Karpas-422 (cell line): ENCODE results near the gene CORO7. TPM values are rescaled to one million over a fixed set of nuclear protein-coding genes. Genes with fewer than 3 reads are reported as not detected.

Experiments used
- DNase-seq: peaks from one replicate; pipeline ENCODE4 v3.0.0-alpha.2; 2015
- H2AFZ ChIP-seq: fragments of 200-600 bp; sonication (generic); 2 replicates; pipeline ENCODE4 v1.6.1; 2014; ENCODE audit warnings: antibody characterized with exemption, low read length, mixed read lengths
- H3K27ac ChIP-seq: fragments of 200-600 bp; sonication (generic); 2 replicates; pipeline ENCODE4 v1.5.1; 2014; ENCODE audit warnings: mild to moderate bottlenecking, low read length, moderate library complexity
- H3K27me3 ChIP-seq: fragments of 200-600 bp; sonication (generic); 2 replicates; pipeline ENCODE4 v1.6.1; 2014; ENCODE audit warnings: low read length, mixed read lengths
- H3K36me3 ChIP-seq: fragments of 200-600 bp; sonication (generic); 2 replicates; pipeline ENCODE4 v1.6.1; 2014; ENCODE audit warnings: low read length, mixed read lengths; ENCODE audit not compliant: insufficient read depth
- H3K4me1 ChIP-seq: fragments of 200-600 bp; sonication (generic); 2 replicates; pipeline ENCODE4 v1.6.1; 2014; ENCODE audit warnings: mild to moderate bottlenecking, low read length, mixed read lengths
- H3K4me2 ChIP-seq: fragments of 200-600 bp; sonication (generic); 2 replicates; pipeline ENCODE4 v1.6.1; 2014; ENCODE audit warnings: low read length, low read depth, mild to moderate bottlenecking; ENCODE audit not compliant: poor library complexity, severe bottlenecking
- H3K4me3 ChIP-seq: fragments of 200-600 bp; sonication (generic); 2 replicates; pipeline ENCODE4 v1.5.1; 2014; ENCODE audit warnings: mild to moderate bottlenecking, antibody characterized with exemption, low read length, mixed read lengths
- H3K79me2 ChIP-seq: fragments of 200-600 bp; sonication (generic); 2 replicates; pipeline ENCODE4 v1.6.1; 2014; ENCODE audit warnings: mild to moderate bottlenecking, low read length, mixed read lengths
- H3K9ac ChIP-seq: fragments of 200-600 bp; sonication (generic); 2 replicates; pipeline ENCODE4 v1.6.0; 2014; ENCODE audit warnings: low read length
- H3K9me2 ChIP-seq: fragments of 200-600 bp; sonication (generic), shearing (Covaris generic); replicated peaks from 2 replicates; pipeline ENCODE4 v1.6.0; 2014; ENCODE audit warnings: mild to moderate bottlenecking, low read length, moderate library complexity; ENCODE audit not compliant: insufficient read depth
- H3K9me3 ChIP-seq: fragments of 300-700, 200-600 bp; sonication (generic); 2 replicates; pipeline ENCODE4 v1.6.1; 2014; ENCODE audit warnings: low read length, mixed read lengths
- H4K20me1 ChIP-seq: fragments of 200-600 bp; sonication (generic); 2 replicates; pipeline ENCODE4 v1.6.1; 2014; ENCODE audit warnings: mild to moderate bottlenecking, antibody characterized with exemption, low read length, low read depth; ENCODE audit not compliant: insufficient read depth
- total RNA-seq: library from RNA; depleted of rRNA; stranded (reverse); fragments of >200 nt; shearing (Covaris generic); gene quantifications from 2 replicates; pipeline ENCODE4 v1.2.3, GENCODE V29; 2014; ENCODE audit warnings: low replicate concordance

CORO7 gene
- total RNA-seq, 1 experiment from 2014 or later = 46.2 TPM

- H3K9me3 ChIP-seq = no peaks in the 10 kb centered on the region
- H3K4me1 ChIP-seq = no peaks in the 10 kb centered on the region
- H3K36me3 ChIP-seq = peaks cover 16% of the 10 kb centered on the region
- H3K27ac ChIP-seq = no peak overlapping the region
- no peak overlapping the region for H3K4me3 ChIP-seq
- peaks cover 4% of the 10 kb centered on the region; the same call in 1 of the 2 replicates for H4K20me1 ChIP-seq
- no peak for DNase-seq
- no peaks in the 10 kb centered on the region for H3K79me2 ChIP-seq
- no peaks in the 10 kb centered on the region for H3K27me3 ChIP-seq
- H2AFZ ChIP-seq = no peak overlapping the region
- H3K9me2 ChIP-seq = no peaks in the 10 kb centered on the region
- no peak overlapping the region for H3K9ac ChIP-seq
- H3K4me2 ChIP-seq = no peak overlapping the region
Observed at GRCh38 chr16:4450931-4451519, 34.6 kb upstream of the CORO7 start.

DNA sequence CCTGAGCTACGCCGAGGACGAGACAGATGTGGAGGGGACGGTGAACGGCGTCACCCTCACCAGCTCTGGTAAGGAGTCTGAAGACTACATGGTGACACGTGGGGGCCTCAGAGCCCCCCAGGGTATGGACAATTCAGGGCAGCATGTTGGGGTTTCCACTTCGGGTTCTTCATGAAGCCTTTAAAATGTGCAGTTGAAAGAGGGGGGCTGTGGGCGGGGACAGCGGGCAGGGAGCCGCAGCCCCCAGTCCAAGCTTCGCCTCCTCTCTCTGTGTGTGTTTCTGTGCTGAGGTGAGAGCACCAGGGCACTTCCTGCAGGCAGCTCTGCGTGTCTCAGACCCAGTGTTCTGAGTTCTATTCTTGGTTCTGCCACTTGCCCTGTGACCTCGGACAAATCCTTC, 34.0 kb upstream of the CORO7 start:
- H3K4me3 ChIP-seq = no peak overlapping the region
- H3K9me2 ChIP-seq = no peaks in the 10 kb centered on the region
- no peak overlapping the region for H3K27ac ChIP-seq
- peaks cover 4% of the 10 kb centered on the region; the same call in 1 of the 2 replicates for H4K20me1 ChIP-seq
- H3K27me3 ChIP-seq = no peaks in the 10 kb centered on the region
- H3K9me3 ChIP-seq = no peaks in the 10 kb centered on the region
- DNase-seq = no peak
- no peak overlapping the region for H2AFZ ChIP-seq
- H3K79me2 ChIP-seq = no peaks in the 10 kb centered on the region
- H3K9ac ChIP-seq = no peak overlapping the region
- H3K4me1 ChIP-seq = no peaks in the 10 kb centered on the region
- H3K36me3 ChIP-seq = peaks cover 16% of the 10 kb centered on the region
- H3K4me2 ChIP-seq = no peak overlapping the region

- Histone ChIP-seq H3K4me1 (peaks cover 8% of the 10 kb centered on the region), H3K4me3 (no peak overlapping the region), H3K9me2 (no peaks in the 10 kb centered on the region), H2AFZ (no peak overlapping the region), H4K20me1 (no peaks in the 10 kb centered on the region), H3K27me3 (no peaks in the 10 kb centered on the region), H3K4me2 (no peak overlapping the region), H3K9me3 (no peaks in the 10 kb centered on the region), H3K36me3 (peaks cover 35% of the 10 kb centered on the region), H3K79me2 (no peaks in the 10 kb centered on the region), H3K27ac (no peak overlapping the region), H3K9ac (no peak overlapping the region)
- DNase-seq = no peak
Observed at GRCh38 chr16:4443986-4444385, 27.6 kb upstream of the CORO7 start.

DNA sequence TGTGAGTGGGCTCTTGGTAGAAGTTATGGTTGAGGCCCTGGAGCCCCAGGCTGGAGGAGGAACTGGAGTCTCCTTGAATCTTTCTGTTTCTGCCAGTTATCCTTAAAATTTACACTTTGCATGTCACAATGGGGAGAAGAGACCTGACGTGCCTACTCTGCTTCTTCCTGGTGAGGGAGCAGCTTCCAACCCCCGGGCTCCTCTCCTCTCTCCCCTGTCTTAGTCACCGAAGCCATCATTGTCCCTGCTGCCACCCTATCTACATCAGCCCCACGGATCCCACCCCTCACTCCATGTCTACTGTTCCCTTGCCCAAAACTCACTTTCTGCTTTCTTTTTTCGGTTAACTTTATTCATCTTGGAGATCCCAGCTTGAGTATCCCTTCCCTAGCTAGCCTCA, 26.9 kb upstream of the CORO7 start:
- peaks cover 35% of the 10 kb centered on the region for H3K36me3 ChIP-seq
- DNase-seq = no peak
- no peak overlapping the region for H3K27ac ChIP-seq
- H3K9ac ChIP-seq = no peak overlapping the region
- peaks cover 8% of the 10 kb centered on the region for H3K4me1 ChIP-seq
- no peak overlapping the region for H3K4me2 ChIP-seq
- no peak overlapping the region for H3K4me3 ChIP-seq
- no peaks in the 10 kb centered on the region for H3K27me3 ChIP-seq
- no peaks in the 10 kb centered on the region for H3K9me3 ChIP-seq
- H4K20me1 ChIP-seq = no peaks in the 10 kb centered on the region
- no peaks in the 10 kb centered on the region for H3K79me2 ChIP-seq
- no peak overlapping the region for H2AFZ ChIP-seq
- H3K9me2 ChIP-seq = no peaks in the 10 kb centered on the region

DNA sequence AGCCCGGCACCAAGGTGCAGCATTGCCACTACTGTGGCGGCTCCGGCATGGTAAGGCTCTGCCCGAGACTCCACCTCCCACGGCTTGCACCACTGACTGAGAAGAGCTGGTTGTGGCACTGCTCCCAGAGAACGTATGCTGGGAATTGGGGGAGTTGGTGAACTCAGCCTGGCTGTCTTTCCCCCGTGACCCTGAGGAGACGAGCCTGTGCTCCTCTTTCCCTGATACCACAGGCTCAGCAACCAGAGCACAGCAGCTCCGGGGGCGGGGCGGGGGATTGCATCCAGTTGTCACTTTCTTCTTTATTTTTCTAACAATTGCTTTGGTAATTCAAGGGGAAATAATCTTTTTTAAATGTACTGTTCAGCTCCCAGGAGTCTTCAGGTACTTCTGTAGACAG, 26.0 kb upstream of the CORO7 start:
- Histone ChIP-seq H3K27me3 (no peaks in the 10 kb centered on the region), H3K4me2 (no peak overlapping the region), H3K9ac (no peak overlapping the region), H3K79me2 (no peaks in the 10 kb centered on the region), H3K4me3 (no peak overlapping the region), H3K9me3 (no peaks in the 10 kb centered on the region), H3K27ac (no peak overlapping the region), H3K9me2 (no peaks in the 10 kb centered on the region), H2AFZ (no peak overlapping the region), H3K36me3 (peaks cover 38% of the 10 kb centered on the region), H3K4me1 (peaks cover 8% of the 10 kb centered on the region), H4K20me1 (no peaks in the 10 kb centered on the region)
- no peak for DNase-seq

DNA sequence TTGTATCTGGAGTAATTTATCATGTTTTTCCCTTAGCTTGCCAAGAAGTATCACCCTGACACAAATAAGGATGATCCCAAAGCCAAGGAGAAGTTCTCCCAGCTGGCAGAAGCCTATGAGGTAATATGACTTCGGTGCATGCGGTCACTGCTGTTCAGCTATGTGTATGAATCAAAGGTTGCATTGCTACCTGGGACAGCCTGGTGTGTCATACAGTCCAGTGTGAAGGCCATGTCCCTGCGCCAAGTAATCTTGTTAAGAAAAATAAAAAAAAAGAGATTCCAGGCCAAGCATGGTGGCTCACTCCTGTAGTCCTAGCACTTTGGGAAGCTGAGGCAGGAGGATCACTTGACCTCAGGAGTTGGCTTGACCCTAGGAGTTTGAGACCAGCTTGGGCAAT, 21.0 kb upstream of the CORO7 start:
- H3K4me3 ChIP-seq = no peak overlapping the region
- peaks cover 9% of the 10 kb centered on the region; the same call in 1 of the 2 replicates for H3K79me2 ChIP-seq
- no peaks in the 10 kb centered on the region for H3K9me3 ChIP-seq
- H3K27ac ChIP-seq = no peak overlapping the region
- H3K9ac ChIP-seq = no peak overlapping the region
- no peaks in the 10 kb centered on the region for H3K9me2 ChIP-seq
- no peaks in the 10 kb centered on the region for H4K20me1 ChIP-seq
- H3K27me3 ChIP-seq = no peaks in the 10 kb centered on the region
- H2AFZ ChIP-seq = no peak overlapping the region
- H3K4me1 ChIP-seq = peaks cover 8% of the 10 kb centered on the region
- peaks cover 43% of the 10 kb centered on the region for H3K36me3 ChIP-seq
- H3K4me2 ChIP-seq = no peak overlapping the region
- DNase-seq = no peak

DNA sequence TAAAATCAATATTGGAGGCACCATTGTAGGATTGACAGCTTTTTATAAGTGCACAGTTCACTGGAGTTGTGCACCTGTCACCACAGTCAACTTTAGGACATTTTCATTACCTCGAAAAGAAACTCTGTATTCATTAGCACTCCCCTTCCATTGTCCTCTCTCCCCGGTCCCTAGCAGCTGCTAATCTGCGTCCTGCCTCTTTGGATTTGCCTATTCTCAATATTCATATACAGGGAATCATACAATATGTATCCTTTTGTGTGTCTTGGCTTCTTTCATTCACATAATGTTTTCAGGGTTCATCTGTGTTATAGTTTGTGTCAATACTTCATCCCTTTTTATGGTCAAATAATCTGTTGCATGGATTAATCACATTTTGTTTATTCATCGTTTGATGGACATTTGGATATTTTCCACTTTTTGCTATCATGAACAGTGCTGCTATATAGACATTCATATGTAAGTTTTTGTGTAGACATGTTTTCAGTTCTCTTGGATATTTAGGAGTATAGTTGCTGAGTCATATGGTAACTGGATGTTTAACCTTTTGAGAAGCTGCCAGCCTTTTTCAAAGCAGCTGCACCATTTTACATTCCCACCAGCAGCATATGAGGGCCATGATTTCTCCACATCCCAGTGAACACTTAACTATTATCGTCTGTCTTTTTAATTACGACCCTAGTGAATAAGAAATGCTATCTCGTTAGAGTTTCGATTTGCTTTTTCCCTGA, 19.1 kb upstream of the CORO7 start:
- Histone ChIP-seq H3K4me2 (no peak overlapping the region), H3K27me3 (no peaks in the 10 kb centered on the region), H3K79me2 (peaks cover 15% of the 10 kb centered on the region; the same call in 1 of the 2 replicates), H4K20me1 (no peaks in the 10 kb centered on the region), H3K4me3 (no peak overlapping the region), H3K9me2 (no peaks in the 10 kb centered on the region), H3K9me3 (no peaks in the 10 kb centered on the region), H2AFZ (no peak overlapping the region), H3K27ac (no peak overlapping the region), H3K9ac (no peak overlapping the region), H3K4me1 (no peaks in the 10 kb centered on the region), H3K36me3 (peaks cover 30% of the 10 kb centered on the region)
- peak; percentile 34 for DNase-seq

DNA sequence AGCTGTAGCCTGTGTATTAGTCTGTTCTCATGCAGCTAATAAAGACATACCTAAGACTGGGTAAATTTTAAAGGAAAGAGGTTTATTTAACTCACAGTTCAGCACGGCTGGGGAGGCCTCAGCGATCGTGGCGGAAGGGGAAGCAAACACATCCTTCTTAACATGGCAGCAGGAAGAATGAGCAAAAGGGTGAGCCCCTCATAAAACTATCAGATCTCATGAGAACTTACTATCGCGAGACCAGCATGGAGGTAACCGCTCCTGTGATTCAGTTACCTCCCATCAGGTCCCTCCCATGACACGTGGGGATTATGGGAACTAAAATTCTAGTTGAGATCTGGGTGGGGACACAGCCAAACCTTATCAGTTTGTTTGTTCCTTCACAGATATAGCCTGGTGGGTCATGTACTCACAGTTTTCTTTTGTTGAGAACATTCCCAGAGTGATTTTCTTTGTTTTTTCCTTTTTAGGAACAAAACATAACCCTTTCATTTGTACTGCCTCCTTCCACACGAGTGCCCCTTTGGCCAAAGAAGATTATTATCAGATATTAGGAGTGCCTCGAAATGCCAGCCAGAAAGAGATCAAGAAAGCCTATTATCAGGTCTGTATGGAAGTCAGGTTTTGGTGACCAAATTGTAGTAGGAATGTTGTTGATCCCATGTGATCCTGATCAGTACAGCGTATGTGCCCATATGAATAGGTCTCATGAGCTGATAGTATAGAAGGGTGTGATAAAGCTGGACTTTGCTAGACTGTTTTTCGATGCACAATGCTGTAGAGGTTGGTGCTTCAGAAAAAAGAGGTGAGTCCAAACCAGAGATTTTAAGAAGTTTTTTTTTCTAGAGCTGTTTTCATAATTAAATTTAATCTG, 17.8 kb upstream of the CORO7 start:
- H3K4me1 ChIP-seq = no peaks in the 10 kb centered on the region
- no peak overlapping the region for H3K4me3 ChIP-seq
- peaks cover 27% of the 10 kb centered on the region for H3K36me3 ChIP-seq
- H2AFZ ChIP-seq = no peak overlapping the region
- H3K27me3 ChIP-seq = no peaks in the 10 kb centered on the region
- no peak overlapping the region for H3K4me2 ChIP-seq
- peaks cover 24% of the 10 kb centered on the region for H3K79me2 ChIP-seq
- H3K27ac ChIP-seq = no peak overlapping the region
- H3K9me3 ChIP-seq = no peaks in the 10 kb centered on the region
- H3K9me2 ChIP-seq = no peaks in the 10 kb centered on the region
- DNase-seq = no peak
- H4K20me1 ChIP-seq = no peaks in the 10 kb centered on the region
- no peak overlapping the region for H3K9ac ChIP-seq
